ENCODE data around the gene PTPRM. TPM values are rescaled to one million over a fixed set of nuclear protein-coding genes. Genes with fewer than 3 reads are reported as not detected.

The PTPRM gene
- total RNA-seq, 1 donor from 2014 or later = 4.5 TPM

GRCh38 chr18:8069708-8070107 lies 502.6 kb downstream of the PTPRM start:
- H3K9me3 Mint-ChIP-seq = no peaks in the 10 kb centered on the region
- H3K4me3 Mint-ChIP-seq (ENCODE audit: low read depth) = no peak overlapping the region
- no peaks in the 10 kb centered on the region for H3K27me3 Mint-ChIP-seq (ENCODE audit: low read depth)

DNA sequence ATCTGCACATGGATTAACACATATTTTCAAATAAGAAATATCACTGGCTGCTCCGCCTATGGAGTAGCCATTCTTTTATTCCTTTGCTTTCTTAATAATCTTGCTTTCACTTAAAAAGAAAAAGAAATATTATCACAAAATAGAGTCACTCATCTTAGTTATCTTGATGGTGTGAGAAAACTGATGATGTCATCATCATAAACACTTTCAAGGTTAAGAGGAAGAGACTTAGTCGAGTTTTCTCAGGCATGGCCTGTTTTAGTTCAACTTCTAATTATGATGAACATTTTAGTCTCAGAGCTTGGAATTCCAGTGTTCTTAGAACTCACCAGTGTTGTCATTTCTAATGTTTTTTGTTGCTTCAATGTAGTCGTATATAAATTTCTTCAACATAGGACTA lies 506.1 kb downstream of the PTPRM start:
- no peaks in the 10 kb centered on the region for H3K27me3 Mint-ChIP-seq (ENCODE audit: low read depth)
- intact Hi-C loops (cut with micrococcal nuclease) = no loop called here
- no peaks in the 10 kb centered on the region for H3K4me1 Mint-ChIP-seq (ENCODE audit: low read depth)
- DNase-seq (ENCODE audit: low spot score) = no peak
- H3K36me3 Mint-ChIP-seq (ENCODE audit: low read depth) = no peaks in the 10 kb centered on the region
- H3K27ac Mint-ChIP-seq = no peak overlapping the region
- H3K9me3 Mint-ChIP-seq = no peaks in the 10 kb centered on the region
- H3K4me3 Mint-ChIP-seq (ENCODE audit: low read depth) = no peak overlapping the region

More at GRCh38 chr18:8069708-8070107, 502.6 kb downstream of the PTPRM start:
- H3K36me3 Mint-ChIP-seq (ENCODE audit: low read depth) = no peaks in the 10 kb centered on the region
- no peak overlapping the region for H3K27ac Mint-ChIP-seq
- intact Hi-C loops (cut with micrococcal nuclease) = no loop called here
- no peaks in the 10 kb centered on the region for H3K4me1 Mint-ChIP-seq (ENCODE audit: low read depth)
- no peak for DNase-seq (ENCODE audit: low spot score)

DNA sequence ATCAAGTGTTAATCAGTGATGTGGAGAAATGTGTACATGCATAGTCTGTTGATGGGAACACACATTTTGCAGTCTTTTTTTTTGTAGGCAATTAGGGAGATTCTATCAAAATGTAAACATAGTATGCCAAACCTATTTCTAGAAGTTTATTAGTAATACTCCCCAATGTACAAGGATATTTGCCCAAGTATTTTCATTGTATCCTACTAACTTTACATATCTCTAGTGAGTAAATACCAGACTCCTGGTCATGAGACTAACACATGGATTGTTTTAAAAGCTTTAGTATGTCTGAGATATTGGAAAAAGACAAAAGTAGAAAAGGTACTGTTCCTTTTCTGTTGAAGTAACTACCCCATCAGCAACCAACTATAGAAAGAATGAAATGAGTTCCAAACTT lies 513.0 kb downstream of the PTPRM start:
- Mint-ChIP-seq H3K9me3 (no peaks in the 10 kb centered on the region), H3K36me3 (ENCODE audit: low read depth) (no peaks in the 10 kb centered on the region), H3K4me3 (ENCODE audit: low read depth) (no peak overlapping the region), H3K27ac (no peak overlapping the region), H3K4me1 (ENCODE audit: low read depth) (no peaks in the 10 kb centered on the region), H3K27me3 (ENCODE audit: low read depth) (no peaks in the 10 kb centered on the region)
- DNase-seq (ENCODE audit: low spot score) = no peak
- intact Hi-C loops (cut with micrococcal nuclease) = no loop called here

GRCh38 chr18:8081267-8081666 lies 514.2 kb downstream of the PTPRM start:
- Mint-ChIP-seq H3K9me3 (no peaks in the 10 kb centered on the region), H3K4me1 (ENCODE audit: low read depth) (no peaks in the 10 kb centered on the region), H3K27me3 (ENCODE audit: low read depth) (no peaks in the 10 kb centered on the region), H3K4me3 (ENCODE audit: low read depth) (no peak overlapping the region), H3K36me3 (ENCODE audit: low read depth) (no peaks in the 10 kb centered on the region), H3K27ac (no peak overlapping the region)
- no peak for DNase-seq (ENCODE audit: low spot score)
- intact Hi-C loops (cut with micrococcal nuclease) = no loop called here

DNA sequence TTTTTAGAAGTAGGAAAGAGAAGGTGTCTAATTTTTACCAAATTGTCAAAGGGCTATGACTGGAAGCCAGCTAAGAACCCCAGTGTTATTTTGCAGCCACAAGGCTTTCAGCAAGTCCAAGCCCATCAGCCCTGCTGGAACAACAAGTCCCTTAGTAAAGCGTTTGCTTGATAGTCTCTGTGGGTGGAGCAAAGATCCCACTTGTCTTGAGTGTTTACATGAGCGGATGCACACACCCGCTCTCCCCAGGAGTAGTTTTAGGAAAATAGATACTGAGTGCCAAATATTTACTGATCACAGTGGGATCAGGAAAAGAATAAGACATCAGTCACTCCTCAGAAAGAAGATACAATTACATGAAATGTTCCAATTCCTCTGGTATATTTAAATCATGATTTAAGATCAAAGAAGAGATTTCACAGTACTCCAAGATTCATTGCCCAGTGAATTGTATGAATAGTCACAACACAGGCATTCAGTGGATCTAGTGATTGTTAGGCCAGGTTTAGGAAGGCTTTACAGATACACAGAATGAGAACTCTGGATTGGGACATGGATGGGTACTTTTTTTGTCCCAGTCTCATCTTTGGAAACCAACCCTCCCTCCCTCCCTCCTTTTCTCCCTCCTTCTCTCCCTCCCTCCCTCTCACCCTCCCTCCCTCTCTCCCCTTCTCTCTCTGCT lies 514.9 kb downstream of the PTPRM start:
- no peaks in the 10 kb centered on the region for H3K4me1 Mint-ChIP-seq (ENCODE audit: low read depth)
- H3K4me3 Mint-ChIP-seq (ENCODE audit: low read depth) = no peak overlapping the region
- no peak overlapping the region for H3K27ac Mint-ChIP-seq

DNA sequence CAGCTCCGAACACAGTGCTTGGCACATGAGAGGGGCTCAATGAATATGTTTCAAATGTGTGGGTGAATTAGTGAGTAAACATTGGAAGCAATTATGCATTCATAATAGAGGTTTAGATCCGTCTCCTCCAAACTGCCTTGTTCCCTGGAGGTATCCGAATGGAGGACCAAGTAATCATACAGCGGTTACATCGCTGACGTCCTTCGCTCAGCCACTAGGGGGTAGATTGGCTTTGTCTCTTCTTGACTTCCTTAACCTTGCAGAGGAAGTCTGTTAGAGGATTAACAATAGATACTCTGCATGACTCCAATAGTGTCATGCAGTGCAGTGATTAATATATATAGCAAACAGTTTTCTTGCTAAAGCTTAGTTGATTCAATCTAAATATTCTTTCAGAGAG lies 517.0 kb downstream of the PTPRM start:
- H3K9me3 Mint-ChIP-seq = no peaks in the 10 kb centered on the region
- H3K27ac Mint-ChIP-seq = no peak overlapping the region
- H3K36me3 Mint-ChIP-seq (ENCODE audit: low read depth) = no peaks in the 10 kb centered on the region
- no peaks in the 10 kb centered on the region for H3K27me3 Mint-ChIP-seq (ENCODE audit: low read depth)
- no peak overlapping the region for H3K4me3 Mint-ChIP-seq (ENCODE audit: low read depth)
- intact Hi-C loops (cut with micrococcal nuclease) = no loop called here
- no peak for DNase-seq (ENCODE audit: low spot score)
- no peaks in the 10 kb centered on the region for H3K4me1 Mint-ChIP-seq (ENCODE audit: low read depth)

More for the DNA sequence above, 514.9 kb downstream of the PTPRM start:
- intact Hi-C loops (cut with micrococcal nuclease) = no loop called here
- Mint-ChIP-seq H3K36me3 (ENCODE audit: low read depth) (no peaks in the 10 kb centered on the region), H3K9me3 (no peaks in the 10 kb centered on the region), H3K27me3 (ENCODE audit: low read depth) (no peaks in the 10 kb centered on the region)
- no peak for DNase-seq (ENCODE audit: low spot score)

DNA sequence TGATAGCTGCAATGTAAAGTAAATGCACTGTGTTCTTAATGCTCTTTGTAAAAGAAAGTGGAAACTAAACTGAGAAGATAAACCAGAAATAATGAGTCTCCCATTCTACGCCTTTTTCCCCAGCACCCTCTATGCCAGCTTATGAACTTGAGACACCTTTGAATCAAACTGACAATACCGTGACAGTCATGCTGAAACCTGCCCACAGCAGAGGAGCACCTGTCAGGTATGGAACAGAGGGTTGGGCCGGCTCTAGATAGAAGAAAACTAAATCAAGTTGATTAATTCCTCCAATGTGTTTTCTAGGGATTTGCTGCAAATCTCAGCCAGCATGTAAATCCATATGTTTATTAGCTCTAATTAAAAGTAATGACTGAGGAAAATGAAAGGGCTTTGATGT lies 521.5 kb downstream of the PTPRM start:
- intact Hi-C loops (cut with micrococcal nuclease) = no loop called here
- Mint-ChIP-seq H3K4me3 (ENCODE audit: low read depth) (no peak overlapping the region), H3K27ac (no peak overlapping the region), H3K27me3 (ENCODE audit: low read depth) (no peaks in the 10 kb centered on the region), H3K4me1 (ENCODE audit: low read depth) (no peaks in the 10 kb centered on the region), H3K9me3 (no peaks in the 10 kb centered on the region), H3K36me3 (ENCODE audit: low read depth) (no peaks in the 10 kb centered on the region)
- no peak for DNase-seq (ENCODE audit: low spot score)

DNA sequence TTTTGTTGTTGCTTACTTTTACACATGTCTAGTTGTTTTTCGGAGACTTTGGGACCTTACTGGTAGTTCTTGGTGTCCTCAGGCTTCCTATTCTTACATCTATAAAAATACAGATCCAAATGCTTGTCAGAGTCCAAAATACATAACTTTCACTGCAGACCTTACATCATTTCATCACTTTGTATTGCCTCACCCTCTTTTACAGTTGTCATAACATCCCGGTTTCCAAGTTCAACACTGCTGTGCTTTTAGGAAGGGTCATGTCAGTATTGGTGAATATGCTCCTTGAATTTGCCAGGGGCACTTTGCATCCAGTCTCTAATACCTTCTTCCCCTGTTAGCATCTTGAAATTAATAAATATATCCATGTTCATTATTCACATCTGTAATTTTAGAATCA lies 523.9 kb downstream of the PTPRM start:
- Mint-ChIP-seq H3K27ac (no peak overlapping the region), H3K9me3 (no peaks in the 10 kb centered on the region), H3K36me3 (ENCODE audit: low read depth) (no peaks in the 10 kb centered on the region), H3K27me3 (ENCODE audit: low read depth) (no peaks in the 10 kb centered on the region), H3K4me3 (ENCODE audit: low read depth) (no peak overlapping the region), H3K4me1 (ENCODE audit: low read depth) (no peaks in the 10 kb centered on the region)
- intact Hi-C loops (cut with micrococcal nuclease) = no loop called here
- no peak for DNase-seq (ENCODE audit: low spot score)

DNA sequence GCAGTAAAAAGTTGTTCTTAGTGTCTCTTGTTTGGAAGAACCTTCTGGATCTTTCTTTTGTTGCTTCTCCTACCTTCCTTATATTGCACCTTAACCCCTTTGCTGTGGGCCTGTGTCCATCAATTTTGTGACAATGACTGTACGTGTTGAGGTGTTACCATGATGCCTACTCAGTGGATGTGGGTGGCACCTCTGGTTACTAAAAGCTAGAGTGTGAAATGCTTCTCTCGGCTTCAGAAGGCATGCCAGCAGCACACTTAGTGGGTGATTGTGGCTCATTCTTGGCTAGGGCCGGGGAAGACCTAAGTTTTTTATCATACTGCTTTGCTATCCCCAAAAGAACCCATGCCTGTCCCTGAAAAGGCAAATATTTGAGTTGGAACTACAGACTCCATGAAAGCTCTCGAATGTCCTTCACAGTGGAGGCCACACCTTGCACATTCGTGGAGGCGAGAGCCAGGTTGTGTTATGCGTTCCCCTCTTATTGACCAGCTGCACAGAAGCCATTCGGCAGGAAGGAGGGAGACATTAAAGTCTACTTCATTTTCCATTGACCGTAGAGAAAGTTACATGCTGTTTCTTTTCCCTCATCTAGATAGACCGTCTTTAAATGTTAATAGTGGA lies 528.9 kb downstream of the PTPRM start:
- Mint-ChIP-seq H3K36me3 (ENCODE audit: low read depth) (no peaks in the 10 kb centered on the region), H3K9me3 (no peaks in the 10 kb centered on the region), H3K4me1 (ENCODE audit: low read depth) (no peaks in the 10 kb centered on the region), H3K4me3 (ENCODE audit: low read depth) (no peak overlapping the region), H3K27ac (no peak overlapping the region), H3K27me3 (ENCODE audit: low read depth) (no peaks in the 10 kb centered on the region)
- DNase-seq (ENCODE audit: low spot score) = no peak
- intact Hi-C loops (cut with micrococcal nuclease) = no loop called here

GRCh38 chr18:8097399-8097798 lies 530.3 kb downstream of the PTPRM start:
- no peak overlapping the region for H3K4me3 Mint-ChIP-seq (ENCODE audit: low read depth)
- no peak for DNase-seq (ENCODE audit: low spot score)
- H3K4me1 Mint-ChIP-seq (ENCODE audit: low read depth) = no peaks in the 10 kb centered on the region
- no peaks in the 10 kb centered on the region for H3K36me3 Mint-ChIP-seq (ENCODE audit: low read depth)
- intact Hi-C loops (cut with micrococcal nuclease) = no loop called here
- peaks cover 1% of the 10 kb centered on the region for H3K9me3 Mint-ChIP-seq
- H3K27ac Mint-ChIP-seq = no peak overlapping the region
- no peaks in the 10 kb centered on the region for H3K27me3 Mint-ChIP-seq (ENCODE audit: low read depth)

DNA sequence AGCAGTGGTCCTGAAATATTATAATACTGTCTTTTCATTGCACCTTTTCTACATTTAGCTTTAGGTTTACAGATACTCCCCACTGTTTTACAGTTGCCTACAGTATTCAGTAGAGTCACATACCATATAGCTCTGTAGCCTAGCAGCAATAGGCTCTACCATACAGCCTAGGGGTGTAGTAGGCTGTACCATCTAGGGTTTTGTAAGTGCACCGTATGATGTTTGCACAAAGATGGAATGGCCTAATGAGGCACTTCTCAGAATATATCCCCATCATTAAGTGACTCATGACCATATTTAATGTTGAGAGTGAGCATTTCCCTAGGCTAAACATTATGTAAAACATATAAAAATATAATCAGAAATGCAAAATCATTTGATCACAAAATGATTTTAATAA lies 530.8 kb downstream of the PTPRM start:
- no peaks in the 10 kb centered on the region for H3K36me3 Mint-ChIP-seq (ENCODE audit: low read depth)
- intact Hi-C loops (cut with micrococcal nuclease) = no loop called here
- H3K4me1 Mint-ChIP-seq (ENCODE audit: low read depth) = no peaks in the 10 kb centered on the region
- H3K27me3 Mint-ChIP-seq (ENCODE audit: low read depth) = no peaks in the 10 kb centered on the region
- no peak for DNase-seq (ENCODE audit: low spot score)
- no peak overlapping the region for H3K4me3 Mint-ChIP-seq (ENCODE audit: low read depth)
- no peak overlapping the region for H3K27ac Mint-ChIP-seq
- H3K9me3 Mint-ChIP-seq = peaks cover 5% of the 10 kb centered on the region

DNA sequence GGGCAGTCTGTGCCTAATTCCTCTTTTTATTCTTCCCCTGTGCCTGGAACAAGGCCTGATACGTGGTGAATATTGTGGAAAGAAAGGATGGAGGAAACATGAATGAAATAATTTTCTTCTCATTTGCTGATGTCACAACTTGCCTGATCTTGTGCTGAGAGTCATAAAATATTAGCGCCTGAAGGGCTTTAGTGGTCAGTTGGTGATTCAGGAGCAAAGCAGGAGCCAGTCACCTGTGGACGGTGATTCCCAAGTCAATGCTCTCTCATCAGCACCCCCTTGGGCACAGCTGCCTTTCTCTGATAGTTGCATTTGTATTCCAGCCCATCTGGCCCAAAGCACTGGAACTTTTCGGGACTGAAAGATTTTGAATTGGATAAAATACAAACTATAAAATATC lies 539.5 kb downstream of the PTPRM start:
- Mint-ChIP-seq H3K4me3 (ENCODE audit: low read depth) (no peak overlapping the region), H3K9me3 (peaks cover 5% of the 10 kb centered on the region), H3K4me1 (ENCODE audit: low read depth) (no peaks in the 10 kb centered on the region), H3K36me3 (ENCODE audit: low read depth) (no peaks in the 10 kb centered on the region), H3K27me3 (ENCODE audit: low read depth) (no peaks in the 10 kb centered on the region), H3K27ac (no peak overlapping the region)
- no peak for DNase-seq (ENCODE audit: low spot score)
- intact Hi-C loops (cut with micrococcal nuclease) = no loop called here

GRCh38 chr18:8107426-8107825 lies 540.3 kb downstream of the PTPRM start:
- H3K36me3 Mint-ChIP-seq (ENCODE audit: low read depth) = no peaks in the 10 kb centered on the region
- intact Hi-C loops (cut with micrococcal nuclease) = no loop called here
- H3K4me1 Mint-ChIP-seq (ENCODE audit: low read depth) = no peaks in the 10 kb centered on the region
- H3K9me3 Mint-ChIP-seq = peaks cover 4% of the 10 kb centered on the region
- no peak overlapping the region for H3K4me3 Mint-ChIP-seq (ENCODE audit: low read depth)
- no peak overlapping the region for H3K27ac Mint-ChIP-seq
- no peak for DNase-seq (ENCODE audit: low spot score)
- H3K27me3 Mint-ChIP-seq (ENCODE audit: low read depth) = no peaks in the 10 kb centered on the region

Data from activated T-helper 2 cell treated with anti-CD3 and anti-CD28 coated beads, Interferon-gamma antibody, Interleukin-2, Interleukin-4, amounts not matched to agents 10 μg/mL and 5 μg/mL and 100 μg/mL, durations not matched to agents 14 hours and 24 hours and 36 hours (primary cell).